Astrocyte of the cerebellum (primary cell): ENCODE data around the gene DOCK8.

ENCODE experiments used
- DNase-seq: peaks from one replicate; pipeline ENCODE4 v3.0.0-alpha.2; 2011; ENCODE audit warnings: low read depth
- H3K4me3 ChIP-seq: 2 replicates; pipeline ENCODE4 v1.5.1; 2011; ENCODE audit warnings: mild to moderate bottlenecking, low read depth, low read length, moderate library complexity
- CTCF ChIP-seq: IDR thresholded peaks from 2 replicates; pipeline ENCODE4 v1.5.1; 2012; ENCODE audit warnings: low read length, low read depth, moderate library complexity, mild to moderate bottlenecking; ENCODE audit errors: missing control alignments
- in situ Hi-C: cut with HindIII; loops from 2 replicates; pipeline ENCODE4 v1.10.0; 2017; ENCODE audit warnings: low sequenced_read_pairs

DOCK8 gene

GRCh38 chr9:371349-371748 lies 156.7 kb downstream of the DOCK8 start:
- no peak for DNase-seq
- no peak for TF ChIP-seq CTCF
- H3K4me3 ChIP-seq = no peak overlapping the region
- in situ Hi-C loops = no loop called here

- no peak for DNase-seq
- in situ Hi-C loops = no loop called here
- H3K4me3 ChIP-seq = no peak overlapping the region
- no peak for TF ChIP-seq CTCF
These were observed 157.5 kb downstream of the DOCK8 start for GRCh38 chr9:372128-372527.

GRCh38 chr9:373759-374206 lies 159.1 kb downstream of the DOCK8 start:
- no peak for TF ChIP-seq CTCF
- no peak overlapping the region for H3K4me3 ChIP-seq
- in situ Hi-C loops = no loop called here
- DNase-seq = no peak

DNA sequence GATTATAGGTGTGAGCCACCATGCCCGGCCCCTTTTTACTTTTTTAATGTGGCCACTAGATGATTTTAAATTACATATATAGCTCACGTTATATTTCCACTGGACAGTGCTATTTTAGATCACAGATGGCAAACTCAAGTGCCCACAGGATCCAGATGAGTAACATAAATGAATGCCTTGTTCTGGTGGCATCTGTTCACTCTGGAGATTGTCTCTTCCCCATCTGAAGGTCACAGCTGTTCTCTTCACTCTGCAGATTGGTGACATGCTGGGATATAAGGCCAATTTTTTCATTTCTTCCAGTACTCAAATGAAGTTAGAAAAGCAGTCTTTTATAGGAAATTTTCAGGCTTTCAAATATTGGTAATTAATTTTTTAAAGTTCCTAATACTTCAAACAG lies 160.1 kb downstream of the DOCK8 start:
- no peak for DNase-seq
- no peak for TF ChIP-seq CTCF

GRCh38 chr9:376115-376514 lies 161.4 kb downstream of the DOCK8 start:
- in situ Hi-C loops = no loop called here
- no peak for TF ChIP-seq CTCF
- H3K4me3 ChIP-seq = no peak overlapping the region
- DNase-seq = no peak

More for the DNA sequence above, 160.1 kb downstream of the DOCK8 start:
- in situ Hi-C loops = no loop called here
- H3K4me3 ChIP-seq = no peak overlapping the region

GRCh38 chr9:378263-378662 lies 163.6 kb downstream of the DOCK8 start:
- DNase-seq = no peak
- TF ChIP-seq CTCF = no peak
- in situ Hi-C loops = no loop called here
- H3K4me3 ChIP-seq = no peak overlapping the region

GRCh38 chr9:382383-382782 lies 167.7 kb downstream of the DOCK8 start:
- H3K4me3 ChIP-seq = no peak overlapping the region
- no peak for TF ChIP-seq CTCF
- no peak for DNase-seq
- in situ Hi-C loops = no loop called here
